RWPE2 (cell line): ENCODE measurements around the gene BMAL1.

Experiments used
- ATAC-seq: fragments of 200-7000 bp; cut with Tn5 transposase; 3 replicates; pipeline ENCODE4 v1.9.1; 2021; ENCODE audit warnings: low read depth
- DNase-seq: peaks from one replicate; pipeline ENCODE4 v3.0.0-alpha.2; 2020; ENCODE audit warnings: low spot score
- H3K27ac ChIP-seq: fragments of 450-650 bp; 2 replicates; pipeline ENCODE4 v1.5.1; 2017; ENCODE audit warnings: mild to moderate bottlenecking; ENCODE audit not compliant: poor library complexity, severe bottlenecking
- H3K27me3 ChIP-seq: fragments of 250-450 bp; sonication (Bioruptor Pico); 2 replicates; pipeline ENCODE4 v1.5.1; 2021; ENCODE audit warnings: mild to moderate bottlenecking, moderate library complexity; ENCODE audit not compliant: insufficient read depth, poor library complexity, severe bottlenecking
- H3K36me3 ChIP-seq: fragments of 250-450 bp; sonication (Bioruptor Pico); 2 replicates; pipeline ENCODE4 v1.5.1; 2020; ENCODE audit warnings: low read depth, mild to moderate bottlenecking, moderate library complexity
- H3K4me1 ChIP-seq: fragments of 250-450 bp; sonication (Bioruptor Pico); 2 replicates; pipeline ENCODE4 v1.5.1; 2021; ENCODE audit warnings: mild to moderate bottlenecking, moderate library complexity; ENCODE audit not compliant: insufficient read depth, poor library complexity, severe bottlenecking
- H3K4me3 ChIP-seq: fragments of 250-450 bp; sonication (Bioruptor Pico); 2 replicates; pipeline ENCODE4 v1.5.1; 2021; ENCODE audit warnings: mild to moderate bottlenecking, moderate library complexity; ENCODE audit not compliant: severe bottlenecking
- H3K9me3 ChIP-seq: fragments of 250-450 bp; sonication (Bioruptor Pico); 2 replicates; pipeline ENCODE4 v1.5.1; 2021; ENCODE audit warnings: mild to moderate bottlenecking, moderate library complexity; ENCODE audit not compliant: severe bottlenecking
- CTCF ChIP-seq: fragments of 450-650 bp; IDR thresholded peaks from one replicate; pipeline ENCODE4 v1.5.1; 2017; ENCODE audit warnings: mild to moderate bottlenecking, moderate library complexity; ENCODE audit not compliant: poor library complexity, severe bottlenecking

The BMAL1 gene

GRCh38 chr11:13357232-13357631 is 79.6 kb downstream of the BMAL1 start:
- DNase-seq, result no peak
- Histone ChIP-seq H3K9me3 (no peaks in the 10 kb centered on the region), H3K4me3 (no peak overlapping the region), H3K4me1 (no peaks in the 10 kb centered on the region), H3K36me3 (peaks cover 47% of the 10 kb centered on the region), H3K27ac (no peak overlapping the region), H3K27me3 (no peaks in the 10 kb centered on the region)
- TF ChIP-seq CTCF, result no peak
- no peak for ATAC-seq

- ATAC-seq (no peak), DNase-seq (no peak)
- H3K4me3 ChIP-seq, result no peak overlapping the region
- no peak for TF ChIP-seq CTCF
- peaks cover 56% of the 10 kb centered on the region for H3K36me3 ChIP-seq
- no peaks in the 10 kb centered on the region for H3K4me1 ChIP-seq
- no peaks in the 10 kb centered on the region for H3K27me3 ChIP-seq
- H3K27ac ChIP-seq, result no peak overlapping the region
- H3K9me3 ChIP-seq, result no peaks in the 10 kb centered on the region
Observed at GRCh38 chr11:13358596-13359270, 81.1 kb downstream of the BMAL1 start.

GRCh38 chr11:13362596-13363109 is 85.1 kb downstream of the BMAL1 start:
- no peak for ATAC-seq
- TF ChIP-seq CTCF, result no peak

GRCh38 chr11:13364388-13364787 is 86.8 kb downstream of the BMAL1 start:
- no peaks in the 10 kb centered on the region for H3K4me1 ChIP-seq
- no peak for TF ChIP-seq CTCF
- no peak overlapping the region for H3K4me3 ChIP-seq
- ATAC-seq, result no peak
- no peak overlapping the region for H3K27ac ChIP-seq
- H3K36me3 ChIP-seq, result peaks cover 61% of the 10 kb centered on the region
- H3K9me3 ChIP-seq, result no peaks in the 10 kb centered on the region
- no peak for DNase-seq
- H3K27me3 ChIP-seq, result no peaks in the 10 kb centered on the region

More at GRCh38 chr11:13362596-13363109, 85.1 kb downstream of the BMAL1 start:
- no peak overlapping the region for H3K4me3 ChIP-seq
- peaks cover 66% of the 10 kb centered on the region for H3K36me3 ChIP-seq
- H3K4me1 ChIP-seq, result no peaks in the 10 kb centered on the region
- H3K27me3 ChIP-seq, result no peaks in the 10 kb centered on the region
- H3K27ac ChIP-seq, result no peak overlapping the region
- no peak for DNase-seq
- no peaks in the 10 kb centered on the region for H3K9me3 ChIP-seq

- Histone ChIP-seq H3K27me3 (no peaks in the 10 kb centered on the region), H3K36me3 (peaks cover 58% of the 10 kb centered on the region), H3K9me3 (no peaks in the 10 kb centered on the region), H3K4me3 (no peak overlapping the region), H3K4me1 (no peaks in the 10 kb centered on the region), H3K27ac (no peak overlapping the region)
- no peak for TF ChIP-seq CTCF
- ATAC-seq (no peak), DNase-seq (no peak)
Observed at GRCh38 chr11:13366266-13367026, 88.9 kb downstream of the BMAL1 start.
